GM18520 (cell line): Measurements from ENCODE around the gene PRM2.
"Not testable (repeated sequence)": the region's sequence is repeated elsewhere in the genome, so short reads cannot be mapped to it uniquely, and the experiment has no call there.

Experiments
- ATAC-seq: cut with Tn5 transposase; IDR thresholded peaks from one replicate; pipeline ENCODE4 v1.9.1; 2021; ENCODE audit not compliant: unreplicated experiment

Gene PRM2

GRCh38 chr16:11290102-11290893 is 14.0 kb upstream of the PRM2 start:
- no peak for ATAC-seq

DNA sequence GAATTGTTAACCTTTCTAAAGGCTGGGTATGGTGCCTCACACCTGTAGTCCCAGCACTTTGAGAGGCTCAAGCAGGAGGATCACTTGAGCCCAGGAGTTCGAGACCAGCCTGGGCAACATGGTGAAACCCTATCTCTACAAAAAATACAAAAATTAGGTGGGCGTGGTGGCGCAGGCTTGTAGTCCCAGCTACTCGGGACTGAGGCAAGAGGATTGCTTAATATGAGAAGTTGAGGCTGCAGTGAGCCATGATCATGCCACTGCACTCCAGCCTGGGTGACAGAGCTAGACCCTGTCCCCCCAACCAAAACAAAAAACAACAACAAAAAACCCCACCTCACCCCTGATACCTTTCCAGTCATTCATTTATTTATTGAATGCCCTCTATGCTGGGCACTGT is 13.4 kb upstream of the PRM2 start:
- not testable (repeated sequence) for ATAC-seq

GRCh38 chr16:11289202-11289601 is 12.9 kb upstream of the PRM2 start:
- ATAC-seq, result no peak

DNA sequence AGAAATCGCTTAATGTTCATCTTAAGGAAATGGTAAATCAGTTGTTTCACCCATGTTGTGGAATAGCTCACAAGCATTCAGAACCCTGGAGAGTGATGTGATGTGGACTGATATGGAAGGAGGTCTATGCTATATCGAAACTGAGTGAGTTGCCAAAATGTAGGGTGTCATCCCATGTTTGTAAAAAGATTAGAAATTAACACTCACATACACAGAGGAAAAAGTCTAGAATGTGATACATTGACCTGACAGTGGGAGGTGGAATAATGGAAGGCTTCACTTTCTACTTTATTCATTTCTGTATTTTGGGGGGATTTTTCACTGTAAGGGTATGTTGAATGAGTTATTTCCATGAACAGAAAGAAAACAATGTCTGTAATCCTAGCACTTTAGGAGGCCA is 9.6 kb upstream of the PRM2 start:
- ATAC-seq, result no peak

- ATAC-seq, result no peak
These were observed 7.6 kb upstream of the PRM2 start for GRCh38 chr16:11283820-11284248.

DNA sequence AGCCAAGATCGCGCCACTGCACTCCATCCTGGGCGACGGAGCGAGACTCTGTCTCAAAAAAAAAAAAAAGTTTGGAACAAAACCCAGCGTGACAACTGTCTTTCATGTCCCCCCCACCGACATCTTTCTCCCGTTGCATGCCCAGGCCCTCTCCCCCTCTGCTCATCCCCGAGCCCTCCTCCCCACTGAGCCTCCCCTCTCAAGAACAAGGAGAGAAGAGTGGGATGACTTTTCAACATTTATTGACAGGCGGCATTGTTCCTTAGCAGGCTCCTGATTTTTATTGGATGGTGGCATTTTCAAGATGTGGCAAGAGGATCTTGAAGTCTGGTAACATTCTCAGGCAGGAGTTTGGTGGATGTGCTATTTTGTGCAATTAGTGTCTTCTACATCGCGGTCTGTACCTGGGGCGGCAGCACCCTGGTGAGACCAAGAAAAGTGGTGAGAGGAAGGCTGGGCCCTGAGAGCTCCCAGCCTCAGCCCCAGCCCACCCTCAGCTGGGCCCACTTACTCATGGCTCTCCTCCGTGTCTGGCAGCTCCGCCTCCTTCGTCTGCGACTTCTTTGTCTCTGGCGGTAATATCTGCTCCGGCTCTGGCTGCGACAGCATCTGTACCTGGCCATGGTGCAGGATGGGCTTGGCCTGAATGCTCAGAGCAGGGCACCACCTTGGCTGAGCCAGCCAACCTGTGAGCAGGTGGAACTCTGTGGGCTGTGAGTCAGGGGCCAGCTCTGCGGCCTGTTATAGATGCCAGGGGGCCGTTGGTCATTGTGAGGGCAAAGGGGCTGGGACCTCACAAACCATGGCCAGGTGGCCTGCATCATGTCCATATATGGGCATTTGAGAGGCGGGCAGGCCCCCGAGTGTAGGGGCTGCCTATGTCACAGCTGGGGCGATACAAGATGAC is 4.6 kb upstream of the PRM2 start, which contains the start of gene PRM1:
PRM1 (minus strand) TSS at position 715 of the 907 bp plus-strand sequence; CDS start at position 623, 92 bp downstream.
- no peak for ATAC-seq

GRCh38 chr16:11278681-11279628 is 2.7 kb upstream of the PRM2 start:
- ATAC-seq, result no peak

- ATAC-seq, result no peak
These were observed 1.5 kb upstream of the PRM2 start for GRCh38 chr16:11277607-11278337.

DNA sequence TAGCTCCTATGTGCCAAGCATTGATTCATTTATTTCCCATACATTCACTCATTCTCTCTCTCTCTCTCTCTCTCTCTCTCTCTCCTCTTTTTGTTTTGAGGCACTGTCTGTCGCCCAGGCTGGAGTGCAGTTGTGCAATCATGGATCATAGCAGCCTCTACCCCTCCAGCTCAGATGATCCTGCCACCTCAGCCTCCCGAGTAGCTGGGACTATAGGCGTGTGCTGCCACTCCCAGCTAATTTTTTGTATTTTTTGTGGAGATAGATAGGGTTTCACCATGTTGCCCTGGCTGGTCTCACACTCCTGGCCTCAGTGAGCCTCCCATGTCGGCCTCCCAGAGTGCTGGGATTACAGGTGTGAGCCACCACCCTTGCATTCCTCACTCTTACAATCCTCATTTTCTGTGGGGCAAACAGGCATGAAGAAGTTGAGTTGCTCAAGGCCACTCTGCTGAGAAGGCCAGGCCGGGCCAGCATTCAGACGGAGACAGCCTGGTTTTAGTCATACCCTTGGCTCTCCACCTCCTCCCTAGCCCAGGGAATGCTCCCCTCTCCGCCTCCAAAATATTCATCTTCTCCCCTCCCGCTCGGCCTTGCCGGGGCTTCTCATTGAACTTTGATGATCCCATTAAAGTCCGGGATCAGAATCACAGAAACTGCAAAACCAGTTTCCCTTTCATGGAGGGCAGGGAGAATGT is 765 bp upstream of the PRM2 start:
- no peak for ATAC-seq

DNA sequence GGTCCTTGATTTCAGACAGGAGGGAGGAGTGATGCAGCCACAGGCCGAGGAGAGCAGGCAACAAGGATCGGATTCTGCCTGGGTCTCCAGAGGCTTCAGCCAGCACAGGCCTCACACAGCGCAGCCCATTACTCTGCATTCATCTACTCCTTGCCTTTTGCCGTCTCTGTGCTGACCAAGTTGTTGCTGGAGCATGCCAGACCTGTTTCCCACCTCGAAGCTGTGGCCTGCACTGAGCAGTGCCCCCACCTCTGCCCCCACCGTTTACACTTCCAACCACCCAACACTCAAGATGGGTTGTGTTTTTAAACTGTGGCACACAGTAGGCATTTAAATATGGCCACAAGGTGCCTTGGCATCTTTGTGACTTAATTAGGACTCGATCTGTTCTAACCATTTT is 1.3 kb downstream of the PRM2 start:
- no peak for ATAC-seq

DNA sequence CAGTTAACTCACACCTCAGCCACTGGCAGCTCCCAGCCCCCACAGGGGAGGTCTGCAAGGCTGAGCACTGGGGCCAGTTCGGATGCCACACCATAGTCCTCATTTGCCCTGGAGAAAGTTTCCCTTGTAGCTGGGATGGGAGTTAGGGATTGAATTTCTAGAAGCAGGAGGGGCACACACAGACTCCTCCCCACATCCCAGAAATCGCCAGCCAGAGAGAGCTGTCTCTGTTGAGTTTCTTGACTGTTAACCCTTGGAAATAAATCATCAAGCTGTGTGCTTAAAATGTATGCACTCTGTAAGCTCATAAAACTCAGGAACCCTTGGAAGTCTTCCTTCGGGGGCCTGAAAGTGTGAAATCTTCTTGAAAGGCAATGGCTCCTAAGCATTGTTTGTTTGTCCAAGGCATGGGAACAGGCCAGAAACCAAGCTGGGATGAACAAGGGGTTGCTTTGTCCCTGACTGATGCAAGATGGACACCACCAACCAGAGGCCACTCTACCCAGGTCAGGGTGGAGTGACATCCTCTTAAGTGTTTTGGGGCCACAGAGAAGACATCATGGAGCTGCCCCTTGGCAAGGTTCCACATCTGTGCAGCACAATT is 2.5 kb downstream of the PRM2 start:
- no peak for ATAC-seq

- no peak for ATAC-seq
These were observed 3.2 kb downstream of the PRM2 start, which contains the start of gene PRM3 for GRCh38 chr16:11272921-11273720. Gene PRM3 (minus strand): TSS chr16:11273629. CDS start chr16:11273595, 34 bp downstream.

DNA sequence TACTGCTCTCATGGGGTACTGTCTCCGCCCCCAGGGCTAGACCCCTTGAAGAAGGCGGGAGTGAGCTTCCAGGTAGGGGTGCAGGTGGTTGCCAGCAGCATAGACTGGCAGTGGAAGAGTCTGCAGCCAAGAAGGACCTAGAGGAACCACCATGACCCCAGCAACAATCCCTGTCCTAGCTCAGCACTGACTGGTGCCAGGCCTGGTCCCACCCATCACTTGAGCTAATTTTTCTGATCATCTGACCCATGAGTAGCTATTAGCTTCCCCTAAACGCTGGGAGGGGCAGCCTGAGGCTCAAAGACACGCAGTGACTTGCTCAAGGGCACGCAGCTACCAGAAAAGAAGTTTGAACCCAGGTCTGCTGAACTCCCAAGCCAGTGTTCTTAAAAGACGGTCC is 3.8 kb downstream of the PRM2 start:
- ATAC-seq, result no peak

DNA sequence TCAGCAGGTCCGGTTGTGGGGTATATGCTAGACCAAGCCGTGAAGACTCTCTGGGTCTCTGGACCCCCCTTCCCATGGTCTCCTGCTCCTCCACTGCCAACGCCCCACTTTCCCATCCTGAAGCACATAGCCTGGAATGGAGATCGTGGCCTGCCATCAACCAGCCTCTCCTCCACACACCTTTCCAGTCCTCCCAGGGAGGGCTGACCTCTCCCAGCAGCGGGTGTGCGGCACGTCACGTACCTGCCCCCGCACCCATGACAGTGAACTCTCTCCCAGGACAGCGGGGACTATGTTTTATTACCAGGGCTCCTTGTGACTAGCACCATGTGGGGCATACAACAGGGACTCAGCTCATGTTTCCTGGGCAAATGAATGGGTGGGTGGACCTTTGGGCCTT is 4.7 kb downstream of the PRM2 start:
- ATAC-seq, result no peak

DNA sequence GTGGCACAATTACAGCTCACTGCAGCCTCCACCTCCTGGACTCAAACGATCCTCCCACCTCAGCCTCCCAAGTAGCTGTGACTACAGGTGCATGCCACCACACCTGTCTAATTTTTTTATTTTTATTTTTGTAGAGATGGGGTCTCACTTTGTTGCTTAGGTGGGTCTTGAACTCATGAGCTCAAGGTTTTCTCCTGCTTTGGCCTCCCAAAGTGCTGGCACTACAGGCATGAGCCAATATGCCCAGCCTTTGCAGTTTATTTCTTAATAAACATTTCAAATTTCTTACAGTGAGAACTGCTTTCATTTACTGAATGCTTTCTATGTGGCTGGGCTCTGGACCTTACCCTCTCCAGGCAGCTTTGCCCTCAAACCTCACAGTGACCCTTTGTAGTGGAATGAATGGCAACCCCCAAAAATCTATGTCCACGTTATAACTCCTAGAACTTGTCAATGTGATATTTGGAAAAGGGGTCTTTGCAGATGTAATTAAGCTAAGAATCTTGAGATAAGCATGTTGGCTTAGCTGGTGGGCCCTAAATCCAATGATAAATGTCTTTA is 5.6 kb downstream of the PRM2 start:
- no peak for ATAC-seq

GRCh38 chr16:11268921-11269375 is 7.3 kb downstream of the PRM2 start, which contains the start of gene TNP2:
Gene TNP2 (minus strand): TSS chr16:11269325. CDS start chr16:11269262, 63 bp downstream.
- ATAC-seq, result no peak

GRCh38 chr16:11265124-11265523 is 11.2 kb downstream of the PRM2 start:
- ATAC-seq, result no peak
